Measurements from ENCODE around the gene MAP3K1. TPM values are rescaled to one million over a fixed set of nuclear protein-coding genes. Genes with fewer than 3 reads are reported as not detected.

Gene MAP3K1
- total and polyA plus RNA-seq, 4 donors = 17.0 to 47.6 (median 24.9) TPM

GRCh38 chr5:56852228-56853000 lies 37.1 kb downstream of the MAP3K1 start:
- Histone ChIP-seq H3K27ac (ENCODE audit: low read depth, low read length) (no peak overlapping the region), H3K9me3 (ENCODE audit: control insufficient read depth, insufficient read depth, low read length) (no peaks in the 10 kb centered on the region), H3K4me1 (ENCODE audit: control insufficient read depth, insufficient read depth, low read length) (peaks cover 6% of the 10 kb centered on the region), H3K36me3 (ENCODE audit: control insufficient read depth, insufficient read depth, low read length) (no peaks in the 10 kb centered on the region), H3K27me3 (ENCODE audit: control insufficient read depth, insufficient read depth, low read length) (no peaks in the 10 kb centered on the region), H3K4me3 (ENCODE audit: low read depth, low read length) (no peak overlapping the region)
- WGBS (ENCODE audit: insufficient coverage) = no CpG with 5 or more reads among the region's 3 CpGs
- DNase-seq (ENCODE audit: low read depth in 4 of 6, low spot score in 6 of 6) = no peak

- no peaks in the 10 kb centered on the region for H3K36me3 ChIP-seq (ENCODE audit: control insufficient read depth, insufficient read depth, low read length)
- WGBS (ENCODE audit: insufficient coverage) = 96% methylated on average over 2 of the region's 4 CpGs
- no peaks in the 10 kb centered on the region for H3K27me3 ChIP-seq (ENCODE audit: control insufficient read depth, insufficient read depth, low read length)
- H3K4me3 ChIP-seq (ENCODE audit: low read depth, low read length) = no peak overlapping the region
- DNase-seq (ENCODE audit: low read depth in 4 of 6, low spot score in 6 of 6) = no peak
- H3K9me3 ChIP-seq (ENCODE audit: control insufficient read depth, insufficient read depth, low read length) = no peaks in the 10 kb centered on the region
- H3K27ac ChIP-seq (ENCODE audit: low read depth, low read length) = no peak overlapping the region
- peaks cover 6% of the 10 kb centered on the region for H3K4me1 ChIP-seq (ENCODE audit: control insufficient read depth, insufficient read depth, low read length)
Measured at GRCh38 chr5:56853698-56854097, 38.3 kb downstream of the MAP3K1 start.

- Histone ChIP-seq H3K4me1 (ENCODE audit: control insufficient read depth, insufficient read depth, low read length) (peaks cover 2% of the 10 kb centered on the region), H3K27ac (ENCODE audit: low read depth, low read length) (no peak overlapping the region), H3K4me3 (ENCODE audit: low read depth, low read length) (no peak overlapping the region), H3K36me3 (ENCODE audit: control insufficient read depth, insufficient read depth, low read length) (no peaks in the 10 kb centered on the region), H3K27me3 (ENCODE audit: control insufficient read depth, insufficient read depth, low read length) (no peaks in the 10 kb centered on the region), H3K9me3 (ENCODE audit: control insufficient read depth, insufficient read depth, low read length) (no peaks in the 10 kb centered on the region)
- whole genome bisulfite sequencing (ENCODE audit: insufficient coverage) = no CpG with 5 or more reads among the region's 1 CpG
- DNase-seq (ENCODE audit: low read depth in 4 of 6, low spot score in 6 of 6) = no peak
Measured at GRCh38 chr5:56854920-56855319, 39.6 kb downstream of the MAP3K1 start.

GRCh38 chr5:56856541-56857178 lies 41.3 kb downstream of the MAP3K1 start:
- Histone ChIP-seq H3K27ac (ENCODE audit: low read depth, low read length) (no peak overlapping the region), H3K4me3 (ENCODE audit: low read depth, low read length) (no peak overlapping the region), H3K9me3 (ENCODE audit: control insufficient read depth, insufficient read depth, low read length) (no peaks in the 10 kb centered on the region), H3K27me3 (ENCODE audit: control insufficient read depth, insufficient read depth, low read length) (no peaks in the 10 kb centered on the region), H3K4me1 (ENCODE audit: control insufficient read depth, insufficient read depth, low read length) (peaks cover 2% of the 10 kb centered on the region), H3K36me3 (ENCODE audit: control insufficient read depth, insufficient read depth, low read length) (no peaks in the 10 kb centered on the region)
- 81% methylated on average over 2 of the region's 5 CpGs for WGBS (ENCODE audit: insufficient coverage)
- no peak for DNase-seq (ENCODE audit: low read depth in 4 of 6, low spot score in 6 of 6)

GRCh38 chr5:56858777-56859442 lies 43.6 kb downstream of the MAP3K1 start:
- no peak overlapping the region for H3K27ac ChIP-seq (ENCODE audit: low read depth, low read length)

GRCh38 chr5:56861893-56862485 lies 46.6 kb downstream of the MAP3K1 start:
- no peaks in the 10 kb centered on the region for H3K4me1 ChIP-seq (ENCODE audit: control insufficient read depth, insufficient read depth, low read length)
- peaks cover 4% of the 10 kb centered on the region for H3K36me3 ChIP-seq (ENCODE audit: control insufficient read depth, insufficient read depth, low read length)
- no peak overlapping the region for H3K4me3 ChIP-seq (ENCODE audit: low read depth, low read length)
- H3K27ac ChIP-seq (ENCODE audit: low read depth, low read length) = no peak overlapping the region
- 67% methylated on average over 3 of the region's 4 CpGs for WGBS (ENCODE audit: insufficient coverage)
- no peaks in the 10 kb centered on the region for H3K9me3 ChIP-seq (ENCODE audit: control insufficient read depth, insufficient read depth, low read length)
- H3K27me3 ChIP-seq (ENCODE audit: control insufficient read depth, insufficient read depth, low read length) = no peaks in the 10 kb centered on the region
- DNase-seq (ENCODE audit: low read depth in 4 of 6, low spot score in 6 of 6) = no peak

More at GRCh38 chr5:56858777-56859442, 43.6 kb downstream of the MAP3K1 start:
- H3K36me3 ChIP-seq (ENCODE audit: control insufficient read depth, insufficient read depth, low read length) = no peaks in the 10 kb centered on the region
- peaks cover 2% of the 10 kb centered on the region for H3K4me1 ChIP-seq (ENCODE audit: control insufficient read depth, insufficient read depth, low read length)
- H3K27me3 ChIP-seq (ENCODE audit: control insufficient read depth, insufficient read depth, low read length) = no peaks in the 10 kb centered on the region
- no peaks in the 10 kb centered on the region for H3K9me3 ChIP-seq (ENCODE audit: control insufficient read depth, insufficient read depth, low read length)
- DNase-seq (ENCODE audit: low read depth in 4 of 6, low spot score in 6 of 6) = no peak
- WGBS (ENCODE audit: insufficient coverage) = 100% methylated on average over 1 of the region's 2 CpGs
- no peak overlapping the region for H3K4me3 ChIP-seq (ENCODE audit: low read depth, low read length)

- H3K36me3 ChIP-seq (ENCODE audit: control insufficient read depth, insufficient read depth, low read length) = peaks cover 4% of the 10 kb centered on the region
- H3K4me3 ChIP-seq (ENCODE audit: low read depth, low read length) = no peak overlapping the region
- no peak for DNase-seq (ENCODE audit: low read depth in 4 of 6, low spot score in 6 of 6)
- no peaks in the 10 kb centered on the region for H3K4me1 ChIP-seq (ENCODE audit: control insufficient read depth, insufficient read depth, low read length)
- no CpG with 5 or more reads among the region's 3 CpGs for WGBS (ENCODE audit: insufficient coverage)
- H3K27ac ChIP-seq (ENCODE audit: low read depth, low read length) = no peak overlapping the region
- H3K9me3 ChIP-seq (ENCODE audit: control insufficient read depth, insufficient read depth, low read length) = no peaks in the 10 kb centered on the region
- no peaks in the 10 kb centered on the region for H3K27me3 ChIP-seq (ENCODE audit: control insufficient read depth, insufficient read depth, low read length)
Measured at GRCh38 chr5:56862909-56863308, 47.6 kb downstream of the MAP3K1 start.

- H3K27me3 ChIP-seq (ENCODE audit: control insufficient read depth, insufficient read depth, low read length) = no peaks in the 10 kb centered on the region
- no peak for DNase-seq (ENCODE audit: low read depth in 4 of 6, low spot score in 6 of 6)
- H3K36me3 ChIP-seq (ENCODE audit: control insufficient read depth, insufficient read depth, low read length) = peaks cover 9% of the 10 kb centered on the region
- no CpG with 5 or more reads among the region's 2 CpGs for WGBS (ENCODE audit: insufficient coverage)
- H3K4me1 ChIP-seq (ENCODE audit: control insufficient read depth, insufficient read depth, low read length) = no peaks in the 10 kb centered on the region
- H3K9me3 ChIP-seq (ENCODE audit: control insufficient read depth, insufficient read depth, low read length) = no peaks in the 10 kb centered on the region
- no peak overlapping the region for H3K27ac ChIP-seq (ENCODE audit: low read depth, low read length)
- H3K4me3 ChIP-seq (ENCODE audit: low read depth, low read length) = no peak overlapping the region
Measured at GRCh38 chr5:56871777-56872176, 56.4 kb downstream of the MAP3K1 start.

GRCh38 chr5:56873056-56873455 lies 57.7 kb downstream of the MAP3K1 start:
- Histone ChIP-seq H3K4me1 (ENCODE audit: control insufficient read depth, insufficient read depth, low read length) (no peaks in the 10 kb centered on the region), H3K27ac (ENCODE audit: low read depth, low read length) (no peak overlapping the region), H3K4me3 (ENCODE audit: low read depth, low read length) (no peak overlapping the region), H3K36me3 (ENCODE audit: control insufficient read depth, insufficient read depth, low read length) (peaks cover 9% of the 10 kb centered on the region), H3K9me3 (ENCODE audit: control insufficient read depth, insufficient read depth, low read length) (no peaks in the 10 kb centered on the region), H3K27me3 (ENCODE audit: control insufficient read depth, insufficient read depth, low read length) (no peaks in the 10 kb centered on the region)
- DNase-seq (ENCODE audit: low read depth in 4 of 6, low spot score in 6 of 6) = no peak
- WGBS (ENCODE audit: insufficient coverage) = no CpG with 5 or more reads among the region's 3 CpGs
